Activated T-helper 2 cell treated with anti-CD3 and anti-CD28 coated beads, Interferon-gamma antibody, Interleukin-2, Interleukin-4, amounts not matched to agents 10 μg/mL and 5 μg/mL and 100 μg/mL, durations not matched to agents 14 hours and 24 hours and 36 hours (primary cell): ENCODE data around the gene MSI1. TPM values are rescaled to one million over a fixed set of nuclear protein-coding genes. Genes with fewer than 3 reads are reported as not detected.
A peak's percentile ranks its signal among the peaks of the same experiment; 100 is the strongest.

ENCODE experiments used
- DNase-seq: peaks from one replicate; pipeline ENCODE4 v3.0.0; 2021; ENCODE audit warnings: low spot score
- H3K27ac Mint-ChIP-seq: one replicate; pipeline ENCODE4 v1.8.0; 2021; ENCODE audit warnings: mixed read lengths
- H3K27me3 Mint-ChIP-seq: one replicate; pipeline ENCODE4 v1.8.0; 2021; ENCODE audit warnings: low read depth, mixed read lengths
- H3K36me3 Mint-ChIP-seq: one replicate; pipeline ENCODE4 v1.8.0; 2021; ENCODE audit warnings: low read depth, mixed read lengths
- H3K4me1 Mint-ChIP-seq: one replicate; pipeline ENCODE4 v1.8.0; 2021; ENCODE audit warnings: low read depth, mixed read lengths
- H3K4me3 Mint-ChIP-seq: one replicate; pipeline ENCODE4 v1.8.0; 2021; ENCODE audit warnings: low read depth, mild to moderate bottlenecking, moderate library complexity, mixed read lengths
- H3K9me3 Mint-ChIP-seq: one replicate; pipeline ENCODE4 v1.8.0; 2021; ENCODE audit warnings: mixed read lengths
- intact Hi-C: fragments of 100-400 bp; cut with micrococcal nuclease; formaldehyde crosslinking; loops from one replicate; pipeline ENCODE4 v1.15.1; 2023
- total RNA-seq: library from RNA; stranded (reverse); gene quantifications from 2 replicates; pipeline ENCODE4 v1.2.3, GENCODE V29; 2022

Gene MSI1
- total RNA-seq, 1 donor from 2014 or later: 1.4 TPM

- DNase-seq: no peak
- no peaks in the 10 kb centered on the region for H3K9me3 Mint-ChIP-seq
- H3K4me1 Mint-ChIP-seq: peaks cover 19% of the 10 kb centered on the region
- intact Hi-C loops: loop anchor here (10.0 kb wide), 1 partner anchor 263 kb away; the partner anchor contains the start of gene POP5
- no peaks in the 10 kb centered on the region for H3K36me3 Mint-ChIP-seq
- H3K4me3 Mint-ChIP-seq: no peak overlapping the region
- peaks cover 7% of the 10 kb centered on the region for H3K27me3 Mint-ChIP-seq
- H3K27ac Mint-ChIP-seq: no peak overlapping the region
Observed at GRCh38 chr12:120321382-120322202, 47.4 kb downstream of the MSI1 start.

GRCh38 chr12:120317224-120318105, 51.5 kb downstream of the MSI1 start:
- H3K27me3 Mint-ChIP-seq: peaks cover 4% of the 10 kb centered on the region
- H3K4me1 Mint-ChIP-seq: peaks cover 11% of the 10 kb centered on the region
- intact Hi-C loops: loop anchor here (1.0 kb wide), 2 partner anchors 15 to 25 kb away; partner anchors contain the start of gene SIRT4
- peak overlapping the region; percentile 95 for H3K4me3 Mint-ChIP-seq
- peak; percentile 100 for DNase-seq
- no peaks in the 10 kb centered on the region for H3K9me3 Mint-ChIP-seq
- peak overlapping the region; percentile 96 for H3K27ac Mint-ChIP-seq
- no peaks in the 10 kb centered on the region for H3K36me3 Mint-ChIP-seq

GRCh38 chr12:120316798-120317223, 52.2 kb downstream of the MSI1 start:
- no peaks in the 10 kb centered on the region for H3K9me3 Mint-ChIP-seq
- peaks cover 11% of the 10 kb centered on the region for H3K4me1 Mint-ChIP-seq
- intact Hi-C loops: loop anchor here (1.0 kb wide), 2 partner anchors 15 to 25 kb away; partner anchors contain the start of gene SIRT4
- H3K36me3 Mint-ChIP-seq: no peaks in the 10 kb centered on the region
- H3K4me3 Mint-ChIP-seq: peak overlapping the region; percentile 95
- H3K27ac Mint-ChIP-seq: peak overlapping the region; percentile 96
- DNase-seq: no peak
- H3K27me3 Mint-ChIP-seq: peaks cover 4% of the 10 kb centered on the region

- Mint-ChIP-seq H3K4me1 (peaks cover 11% of the 10 kb centered on the region), H3K27ac (no peak overlapping the region), H3K27me3 (peaks cover 4% of the 10 kb centered on the region), H3K36me3 (no peaks in the 10 kb centered on the region), H3K4me3 (no peak overlapping the region), H3K9me3 (no peaks in the 10 kb centered on the region)
- DNase-seq: no peak
- intact Hi-C loops: no loop called here
Observed at GRCh38 chr12:120314220-120314619, 54.7 kb downstream of the MSI1 start.

GRCh38 chr12:120301962-120302815, 66.8 kb downstream of the MSI1 start, which contains the start of gene SIRT4:
Gene SIRT4 (plus strand): TSS chr12:120302321. CDS start chr12:120303562, 1,241 bp downstream.
- peak within 1 kb of the TSS; percentile 71 for H3K27ac Mint-ChIP-seq
- peaks cover 6% of the 10 kb centered on the region for H3K36me3 Mint-ChIP-seq
- intact Hi-C loops: loop anchor here (1.0 kb wide), 2 partner anchors 9 to 15 kb away; partner anchors contain the start of gene RNU4-1
- DNase-seq: peak; percentile 82
- no peaks in the 10 kb centered on the region for H3K9me3 Mint-ChIP-seq
- peaks cover 7% of the 10 kb centered on the region for H3K4me1 Mint-ChIP-seq
- H3K4me3 Mint-ChIP-seq: peak within 1 kb of the TSS; percentile 86
- H3K27me3 Mint-ChIP-seq: no peaks in the 10 kb centered on the region

GRCh38 chr12:120292661-120293531, 76.1 kb downstream of the MSI1 start, which contains the start of gene RNU4-1:
Gene RNU4-1 (minus strand): TSS chr12:120293237.
- Mint-ChIP-seq H3K4me3 (no peak within 1 kb of the TSS), H3K27me3 (peaks cover 9% of the 10 kb centered on the region), H3K36me3 (no peaks in the 10 kb centered on the region), H3K4me1 (peaks cover 8% of the 10 kb centered on the region), H3K9me3 (no peaks in the 10 kb centered on the region), H3K27ac (no peak within 1 kb of the TSS)
- DNase-seq: peak; percentile 76
- intact Hi-C loops: loop anchor here (1.0 to 2.0 kb wide), 6 partner anchors 9 to 280 kb away; partner anchors contain the start of genes PXN, RPLP0 and SIRT4

- Mint-ChIP-seq H3K27ac (no peak overlapping the region), H3K4me3 (no peak overlapping the region)
- intact Hi-C loops: loop anchor here (1.0 to 2.0 kb wide), 4 partner anchors 25 to 280 kb away; partner anchors contain the start of gene PXN
Observed at GRCh38 chr12:120292411-120292660, 76.6 kb downstream of the MSI1 start.

More at GRCh38 chr12:120292411-120292660, 76.6 kb downstream of the MSI1 start:
- peaks cover 8% of the 10 kb centered on the region for H3K4me1 Mint-ChIP-seq
- DNase-seq: no peak
- H3K27me3 Mint-ChIP-seq: peaks cover 10% of the 10 kb centered on the region
- H3K9me3 Mint-ChIP-seq: no peaks in the 10 kb centered on the region
- H3K36me3 Mint-ChIP-seq: no peaks in the 10 kb centered on the region

Other genes starting within 250 kb of the MSI1 start
- gene GCN1, start 174.4 kb downstream of the MSI1 start, total RNA-seq: 165 and 176 TPM in 2 replicates
- gene RPLP0, start 168.1 kb downstream of the MSI1 start, total RNA-seq: 2,950 and 3,019 TPM in 2 replicates
- gene PXN, start 103.4 kb downstream of the MSI1 start, total RNA-seq: 44.4 and 45.4 TPM in 2 replicates
- 5,714 and 6,075 TPM in 2 replicates for gene RNU4-2, start 77.3 kb downstream of the MSI1 start, total RNA-seq
- gene RNU4-1, start 75.9 kb downstream of the MSI1 start, total RNA-seq: 2,603 and 2,662 TPM in 2 replicates
- 2.0 and 2.2 TPM in 2 replicates for gene SIRT4, start 66.8 kb downstream of the MSI1 start, total RNA-seq
- not detected in 2 replicates for gene PLA2G1B, start 41.4 kb downstream of the MSI1 start, total RNA-seq
- gene COX6A1, start 68.9 kb upstream of the MSI1 start, total RNA-seq: 328 and 333 TPM in 2 replicates
- gene TRIAP1, start 77.2 kb upstream of the MSI1 start, total RNA-seq: 36.8 TPM in 2 replicates
- 30.4 and 38.0 TPM in 2 replicates for gene GATC, start 77.3 kb upstream of the MSI1 start, total RNA-seq
- gene SRSF9, start 100.6 kb upstream of the MSI1 start, total RNA-seq: 248 and 251 TPM in 2 replicates
- 323 and 329 TPM in 2 replicates for gene DYNLL1, start 126.9 kb upstream of the MSI1 start, total RNA-seq
- gene COQ5, start 160.0 kb upstream of the MSI1 start, total RNA-seq: 29.3 and 29.9 TPM in 2 replicates
- gene RNF10, start 165.2 kb upstream of the MSI1 start, total RNA-seq: 177 and 200 TPM in 2 replicates
- gene POP5, start 212.2 kb upstream of the MSI1 start, total RNA-seq: 64.3 and 65.7 TPM in 2 replicates